ENCODE measurements around the gene CD22.

DNA sequence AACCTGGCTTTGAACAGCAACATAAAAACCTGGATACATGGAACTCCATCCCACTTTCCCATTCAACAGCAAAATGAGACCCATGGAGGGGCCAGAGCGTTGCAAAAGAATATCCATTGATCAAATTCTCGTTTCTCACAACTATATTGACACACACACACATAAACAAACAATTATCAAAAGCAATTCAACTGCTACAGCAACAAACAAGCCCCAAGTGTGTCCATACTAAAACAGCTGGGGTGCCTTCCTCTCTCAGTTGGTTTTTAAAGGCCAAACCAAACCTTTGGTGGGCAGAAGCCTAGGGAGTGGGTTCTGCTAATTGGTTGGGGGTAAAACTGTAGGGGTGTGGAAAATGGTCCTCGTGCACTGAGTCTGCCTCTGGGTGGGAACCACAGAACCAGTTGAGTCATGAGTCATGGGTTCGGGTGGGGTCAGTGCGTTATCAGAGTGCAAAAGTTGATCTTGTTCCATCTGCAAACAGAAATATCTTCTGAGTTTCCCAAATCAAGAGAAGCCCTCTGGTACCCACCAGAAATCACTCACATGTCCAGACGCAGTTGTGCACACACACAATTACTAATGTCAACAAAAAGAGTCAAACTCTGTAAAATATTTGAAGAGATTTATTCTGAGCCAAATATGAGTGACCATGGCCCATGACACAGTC, 60.3 kb downstream of the CD22 start:
- TF ChIP-seq, protein P1, sequence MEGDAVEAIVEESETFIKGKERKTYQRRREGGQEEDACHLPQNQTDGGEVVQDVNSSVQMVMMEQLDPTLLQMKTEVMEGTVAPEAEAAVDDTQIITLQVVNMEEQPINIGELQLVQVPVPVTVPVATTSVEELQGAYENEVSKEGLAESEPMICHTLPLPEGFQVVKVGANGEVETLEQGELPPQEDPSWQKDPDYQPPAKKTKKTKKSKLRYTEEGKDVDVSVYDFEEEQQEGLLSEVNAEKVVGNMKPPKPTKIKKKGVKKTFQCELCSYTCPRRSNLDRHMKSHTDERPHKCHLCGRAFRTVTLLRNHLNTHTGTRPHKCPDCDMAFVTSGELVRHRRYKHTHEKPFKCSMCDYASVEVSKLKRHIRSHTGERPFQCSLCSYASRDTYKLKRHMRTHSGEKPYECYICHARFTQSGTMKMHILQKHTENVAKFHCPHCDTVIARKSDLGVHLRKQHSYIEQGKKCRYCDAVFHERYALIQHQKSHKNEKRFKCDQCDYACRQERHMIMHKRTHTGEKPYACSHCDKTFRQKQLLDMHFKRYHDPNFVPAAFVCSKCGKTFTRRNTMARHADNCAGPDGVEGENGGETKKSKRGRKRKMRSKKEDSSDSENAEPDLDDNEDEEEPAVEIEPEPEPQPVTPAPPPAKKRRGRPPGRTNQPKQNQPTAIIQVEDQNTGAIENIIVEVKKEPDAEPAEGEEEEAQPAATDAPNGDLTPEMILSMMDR (IDR thresholded peaks at IDR 0.05), result no peak
- TF ChIP-seq EZH2 (IDR thresholded peaks at IDR 0.05; ENCODE audit: borderline replicate concordance, insufficient read depth, low read depth, low read length, poor library complexity, severe bottlenecking), result no peak
